DMS79 (cell line): Measurements from ENCODE around the gene KMO.

Experiments used
- DNase-seq: peaks from one replicate; lab custom pipeline; 2025; lab: John Stamatoyannopoulos, UW

The KMO gene

GRCh38 chr1:241596633-241597032, 64.5 kb downstream of the KMO start:
- DNase-seq, result no peak

- peak; percentile 8 for DNase-seq
Measured at GRCh38 chr1:241598249-241598648, 66.1 kb downstream of the KMO start.

GRCh38 chr1:241600496-241600901, 68.3 kb downstream of the KMO start:
- no peak for DNase-seq

- DNase-seq, result no peak
Measured at GRCh38 chr1:241603731-241604245, 71.6 kb downstream of the KMO start.

GRCh38 chr1:241605146-241605805, 73.1 kb downstream of the KMO start:
- DNase-seq, result no peak

- DNase-seq, result no peak
Measured at GRCh38 chr1:241606544-241606943, 74.4 kb downstream of the KMO start.

GRCh38 chr1:241607497-241607896, 75.3 kb downstream of the KMO start:
- no peak for DNase-seq

- no peak for DNase-seq
Measured at GRCh38 chr1:241608379-241609033, 76.3 kb downstream of the KMO start.

GRCh38 chr1:241610056-241610815, 78.1 kb downstream of the KMO start:
- peak; percentile 41 for DNase-seq

GRCh38 chr1:241611063-241611462, 78.9 kb downstream of the KMO start:
- DNase-seq, result peak; percentile 8

- DNase-seq, result no peak
Measured at GRCh38 chr1:241611736-241612135, 79.6 kb downstream of the KMO start.

- DNase-seq, result no peak
Measured at GRCh38 chr1:241612533-241613477, 80.6 kb downstream of the KMO start.

- no peak for DNase-seq
Measured at GRCh38 chr1:241614144-241614543, 82.0 kb downstream of the KMO start.

- no peak for DNase-seq
Measured at GRCh38 chr1:241614572-241614971, 82.4 kb downstream of the KMO start.

- DNase-seq, result no peak
Measured at GRCh38 chr1:241615043-241615974, 83.1 kb downstream of the KMO start.

GRCh38 chr1:241617426-241617825, 85.2 kb downstream of the KMO start:
- DNase-seq, result no peak

GRCh38 chr1:241622669-241623068, 90.5 kb downstream of the KMO start:
- DNase-seq, result no peak

- DNase-seq, result no peak
Measured at GRCh38 chr1:241624935-241625334, 92.8 kb downstream of the KMO start.

- peak; percentile 2 for DNase-seq
Measured at GRCh38 chr1:241627453-241628259, 95.5 kb downstream of the KMO start.

GRCh38 chr1:241630005-241630404, 97.8 kb downstream of the KMO start:
- DNase-seq, result no peak
